Measurements from ENCODE around the gene CHID1. TPM values are rescaled to one million over a fixed set of nuclear protein-coding genes. Genes with fewer than 3 reads are reported as not detected.

The CHID1 gene
- total and polyA plus RNA-seq, 2 donors (not counting 1 experiment from before 2014, with no cell fraction given) = 31.0 to 68.1 TPM

DNA sequence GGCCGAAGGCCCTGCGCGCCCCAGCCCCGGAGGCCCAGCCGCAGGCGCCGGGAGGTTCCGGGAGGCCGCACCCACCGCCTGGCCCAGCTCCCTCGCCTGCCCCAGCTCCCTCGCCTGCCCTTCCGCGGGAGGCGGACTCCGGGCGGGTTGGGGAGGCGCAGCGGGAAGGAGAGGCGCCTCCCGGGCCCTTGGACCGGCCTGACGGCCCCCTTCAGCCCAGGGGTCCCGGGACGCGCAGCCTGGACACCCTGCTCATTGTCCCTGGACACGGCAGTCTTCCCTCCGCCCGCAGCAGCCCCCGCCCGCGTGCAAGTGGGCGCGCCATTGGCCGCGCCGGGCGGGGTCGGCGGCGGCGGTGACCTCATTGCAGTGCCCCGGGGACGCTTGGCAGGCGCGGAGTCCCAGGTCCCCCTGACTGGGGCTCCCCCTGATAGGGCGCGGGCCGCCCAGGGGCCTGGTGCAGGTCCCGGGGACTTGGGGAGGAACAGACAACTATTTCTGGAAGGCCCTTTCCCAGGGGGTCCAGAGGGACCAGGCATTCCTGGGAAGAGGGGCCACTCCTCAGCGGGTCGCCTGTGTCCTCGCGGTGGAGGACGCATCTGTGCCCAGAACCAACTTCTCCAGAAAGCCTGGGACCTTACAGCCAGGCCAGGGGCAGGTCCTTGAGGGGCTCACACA is 77.4 kb downstream of the CHID1 start:
- ATAC-seq (ENCODE audit: low read depth) = peak; percentile 23
- peak overlapping the region; percentile 88 for H3K4me2 ChIP-seq (replicated peaks; ENCODE audit: low read depth, low read length, poor library complexity, severe bottlenecking)
- Mint-ChIP-seq H3K9me3 (ENCODE audit: insufficient read depth) (no peaks in the 10 kb centered on the region), H3K27ac (no peak overlapping the region), H3K27me3 (peaks cover 7% of the 10 kb centered on the region), H3K4me3 (peak overlapping the region; percentile 71), H3K4me1 (peaks cover 39% of the 10 kb centered on the region)
- H3K27me3 ChIP-seq (replicated peaks in 1 of 4; ENCODE audit: control extremely low read depth in 1 of 4, control insufficient read depth in 3 of 4, insufficient read depth in 4 of 4, low read length in 3 of 4) = peaks cover 0 to 56% (median 18%) of the 10 kb centered on the region in 4 experiments
- H3K9ac ChIP-seq (ENCODE audit: low read length) = peak overlapping the region; percentile 51
- 2% methylated on average over 55 of the region's 55 CpGs for WGBS (ENCODE audit: insufficient coverage)
- TF ChIP-seq, protein P1, sequence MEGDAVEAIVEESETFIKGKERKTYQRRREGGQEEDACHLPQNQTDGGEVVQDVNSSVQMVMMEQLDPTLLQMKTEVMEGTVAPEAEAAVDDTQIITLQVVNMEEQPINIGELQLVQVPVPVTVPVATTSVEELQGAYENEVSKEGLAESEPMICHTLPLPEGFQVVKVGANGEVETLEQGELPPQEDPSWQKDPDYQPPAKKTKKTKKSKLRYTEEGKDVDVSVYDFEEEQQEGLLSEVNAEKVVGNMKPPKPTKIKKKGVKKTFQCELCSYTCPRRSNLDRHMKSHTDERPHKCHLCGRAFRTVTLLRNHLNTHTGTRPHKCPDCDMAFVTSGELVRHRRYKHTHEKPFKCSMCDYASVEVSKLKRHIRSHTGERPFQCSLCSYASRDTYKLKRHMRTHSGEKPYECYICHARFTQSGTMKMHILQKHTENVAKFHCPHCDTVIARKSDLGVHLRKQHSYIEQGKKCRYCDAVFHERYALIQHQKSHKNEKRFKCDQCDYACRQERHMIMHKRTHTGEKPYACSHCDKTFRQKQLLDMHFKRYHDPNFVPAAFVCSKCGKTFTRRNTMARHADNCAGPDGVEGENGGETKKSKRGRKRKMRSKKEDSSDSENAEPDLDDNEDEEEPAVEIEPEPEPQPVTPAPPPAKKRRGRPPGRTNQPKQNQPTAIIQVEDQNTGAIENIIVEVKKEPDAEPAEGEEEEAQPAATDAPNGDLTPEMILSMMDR (IDR thresholded peaks at IDR 0.05) = peak; percentile 11
- TF ChIP-seq EZH2 (IDR thresholded peaks at IDR 0.05; ENCODE audit: borderline replicate concordance, insufficient read depth, low read depth, low read length, poor library complexity, severe bottlenecking) = no peak
- ChIA-PET POLR2A (interaction anchor here (0.5 to 6.4 kb wide), 8 partner anchors 10 to 220 kb away, joined by 3 to 57 read pairs (median 4); partner anchors contain the start of genes PNPLA2, POLR2L and TSPAN4), CTCF (interaction anchor here (0.5 to 2.1 kb wide), 3 partner anchors 10 to 1000 kb away, joined by 3 to 6 read pairs (median 3); partner anchors contain the start of gene TSPAN4)
- DNase-seq = peak; percentile 63
- peaks cover 0 to 12% (median 0%) of the 10 kb centered on the region in 3 donors for H3K9me3 ChIP-seq (ENCODE audit: control extremely low read depth in 1 of 3, control insufficient read depth in 2 of 3, insufficient read depth in 1 of 3, low read length in 2 of 3)
- peaks cover 50 to 57% of the 10 kb centered on the region in 2 donors for H3K4me1 ChIP-seq (ENCODE audit: control insufficient read depth in 2 of 2, insufficient read depth in 2 of 2, low read length in 2 of 2)
- peaks cover 0 to 5% of the 10 kb centered on the region in 2 experiments for H3K36me3 ChIP-seq (replicated peaks in 1 of 2; ENCODE audit: control extremely low read depth in 1 of 2, control insufficient read depth in 1 of 2, extremely low read depth in 1 of 2, insufficient read depth in 2 of 2, low read length in 1 of 2)
- H3K4me3 ChIP-seq (ENCODE audit: control extremely low read depth in 1 of 5, extremely low read depth in 1 of 5, insufficient read depth in 1 of 5, low read depth in 2 of 5, low read length in 4 of 5) = peak overlapping the region in 4 of 5 experiments; percentile 31 to 58 (median 54)
- no peak overlapping the region for H3K27ac ChIP-seq (ENCODE audit: low read length in 2 of 2)
- intact Hi-C loops (cut with micrococcal nuclease) = loop anchor here (1.0 kb wide), 1 partner anchor 9 kb away; the partner anchor contains the start of genes POLR2L and TSPAN4
- H2AFZ ChIP-seq (ENCODE audit: insufficient read depth, low read depth, low read length, poor library complexity, severe bottlenecking) = peak overlapping the region; percentile 49
- H4K20me1 ChIP-seq (ENCODE audit: control insufficient read depth, insufficient read depth, low read length, poor library complexity, severe bottlenecking) = peaks cover 58% of the 10 kb centered on the region
- no peaks in the 10 kb centered on the region for H3K79me2 ChIP-seq (ENCODE audit: control insufficient read depth, insufficient read depth, low read length)
